Kidney (tissue), 14 donors: ENCODE data around the gene SRGN. TPM values are rescaled to one million over a fixed set of nuclear protein-coding genes. Genes with fewer than 3 reads are reported as not detected.

Experiments used
- DNase-seq, 5 donors: peaks; one replicate each; pipeline ENCODE4 v3.0.0-alpha.2; 2013 to 2020
- FAIRE-seq: peaks from 2 replicates; lab custom pipeline; 2012; peaks lifted over from hg19 to GRCh38; lab: Jason Lieb, UNC
- H3K27ac ChIP-seq, 2 donors: one replicate each; pipeline ENCODE4 v1.7.0; 2013; ENCODE audit warnings: low read depth in 2 of 2, low read length in 2 of 2, inconsistent platforms in 1 of 2
- H3K27me3 ChIP-seq: one replicate; pipeline ENCODE4 v1.7.1; 2013; ENCODE audit warnings: low read length, inconsistent platforms; ENCODE audit not compliant: control insufficient read depth, insufficient read depth
- H3K36me3 ChIP-seq, 3 donors: one replicate each; pipeline versions ENCODE4 v1.7.0 to v1.7.1; 2013; ENCODE audit warnings: low read length in 3 of 3, control low read depth in 1 of 3, inconsistent platforms in 1 of 3; ENCODE audit not compliant: insufficient read depth in 3 of 3, control insufficient read depth in 2 of 3
- H3K4me1 ChIP-seq, 3 donors: one replicate each; pipeline versions ENCODE4 v1.7.0 to v1.7.1; 2013; ENCODE audit warnings: low read length in 3 of 3, inconsistent platforms in 1 of 3, low read depth in 1 of 3; ENCODE audit not compliant: control insufficient read depth in 2 of 3, insufficient read depth in 2 of 3
- H3K4me3 ChIP-seq, 3 donors: one replicate each; pipeline versions ENCODE4 v1.7.0 to v1.8.1; 2013; ENCODE audit warnings: low read length in 3 of 3, control low read depth in 1 of 3, inconsistent platforms in 1 of 3
- H3K9ac ChIP-seq, 3 donors: one replicate each; pipeline versions ENCODE4 v1.7.0 to v1.7.1; 2013; ENCODE audit warnings: low read length in 3 of 3, control low read depth in 1 of 3, inconsistent platforms in 1 of 3
- H3K9me3 ChIP-seq, 3 donors: one replicate each; pipeline versions ENCODE4 v1.7.0 to v1.7.1; 2013; ENCODE audit warnings: low read length in 3 of 3, control low read depth in 1 of 3, inconsistent platforms in 1 of 3; ENCODE audit not compliant: control insufficient read depth in 2 of 3, insufficient read depth in 1 of 3
- intact Hi-C: fragments of 100-400 bp; cut with DNase I; formaldehyde crosslinking; loops from one replicate; pipeline ENCODE4 v1.11.1; 2022
- polyA plus RNA-seq: library from polyadenylated mRNA; stranded (reverse); fragments of 350-450 nt; fragmentation: Illumina TruSeq; extraction: RNeasy Lipid Tissue Mini Kit (QIAGEN cat#74804); gene quantifications from one replicate; pipeline ENCODE4 v1.2.3, GENCODE V29; 2014; ENCODE audit warnings: low read depth, low replicate concordance; ENCODE audit not compliant: insufficient read depth
- total RNA-seq: library from RNA; stranded (reverse); fragmentation: NEBNext Ultra II Directional; extraction: Animal tissue kit (Norgen Biotek cat#: 25700); gene quantifications from one replicate; pipeline ENCODE4 v1.2.1, GENCODE V29; 2021
- TF ChIP-seq, protein P1 (sequence below): IDR thresholded peaks from 3 replicates; pipeline ENCODE4 v1.5.1; 2012; ENCODE audit warnings: mild to moderate bottlenecking, moderate library complexity, borderline replicate concordance; ENCODE audit not compliant: insufficient read depth; ENCODE audit errors: extremely low read depth
- donor health status: control.
- donor health status: control.
- donor health status: control.
- donor health status: control.
- donor health status: control.
- donor health status: DM: yes; HTN: yes; CAD: no.
- donor health status: Normal renal cell carcinoma (clear cell type).

The SRGN gene
- total and polyA plus RNA-seq, 2 donors from 2014 or later, result 65.7 to 130 TPM

DNA sequence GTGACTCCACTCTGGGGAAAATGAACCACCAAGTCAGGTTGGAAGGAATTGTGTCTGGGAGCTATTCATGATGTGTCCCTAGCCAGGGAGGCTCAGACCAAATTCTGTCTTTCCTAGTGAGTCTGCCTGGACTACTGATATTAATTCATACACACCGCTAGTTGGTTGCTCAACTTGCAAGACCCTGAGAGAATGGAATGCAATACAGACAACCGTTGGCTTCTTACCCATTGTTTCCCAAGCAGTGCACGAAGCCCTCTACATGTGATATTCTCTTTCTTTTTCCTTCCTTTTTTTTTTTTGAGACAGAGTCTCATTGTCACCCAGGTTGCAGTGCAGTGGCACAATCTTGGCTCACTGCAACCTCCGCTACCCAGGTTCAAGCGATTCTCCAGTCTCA, 19.4 kb upstream of the SRGN start:
- H3K36me3 ChIP-seq, result no peaks in the 10 kb centered on the region
- H3K27ac ChIP-seq, result no peak overlapping the region
- FAIRE-seq (no peak), DNase-seq (no peak)
- intact Hi-C loops, result no loop called here
- H3K27me3 ChIP-seq, result no peaks in the 10 kb centered on the region
- H3K4me3 ChIP-seq, result no peak overlapping the region
- TF ChIP-seq, protein P1, sequence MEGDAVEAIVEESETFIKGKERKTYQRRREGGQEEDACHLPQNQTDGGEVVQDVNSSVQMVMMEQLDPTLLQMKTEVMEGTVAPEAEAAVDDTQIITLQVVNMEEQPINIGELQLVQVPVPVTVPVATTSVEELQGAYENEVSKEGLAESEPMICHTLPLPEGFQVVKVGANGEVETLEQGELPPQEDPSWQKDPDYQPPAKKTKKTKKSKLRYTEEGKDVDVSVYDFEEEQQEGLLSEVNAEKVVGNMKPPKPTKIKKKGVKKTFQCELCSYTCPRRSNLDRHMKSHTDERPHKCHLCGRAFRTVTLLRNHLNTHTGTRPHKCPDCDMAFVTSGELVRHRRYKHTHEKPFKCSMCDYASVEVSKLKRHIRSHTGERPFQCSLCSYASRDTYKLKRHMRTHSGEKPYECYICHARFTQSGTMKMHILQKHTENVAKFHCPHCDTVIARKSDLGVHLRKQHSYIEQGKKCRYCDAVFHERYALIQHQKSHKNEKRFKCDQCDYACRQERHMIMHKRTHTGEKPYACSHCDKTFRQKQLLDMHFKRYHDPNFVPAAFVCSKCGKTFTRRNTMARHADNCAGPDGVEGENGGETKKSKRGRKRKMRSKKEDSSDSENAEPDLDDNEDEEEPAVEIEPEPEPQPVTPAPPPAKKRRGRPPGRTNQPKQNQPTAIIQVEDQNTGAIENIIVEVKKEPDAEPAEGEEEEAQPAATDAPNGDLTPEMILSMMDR, result no peak
- no peaks in the 10 kb centered on the region for H3K9me3 ChIP-seq
- no peak overlapping the region for H3K9ac ChIP-seq
- H3K4me1 ChIP-seq, result peaks cover 0 to 4% (median 0%) of the 10 kb centered on the region in 3 donors

DNA sequence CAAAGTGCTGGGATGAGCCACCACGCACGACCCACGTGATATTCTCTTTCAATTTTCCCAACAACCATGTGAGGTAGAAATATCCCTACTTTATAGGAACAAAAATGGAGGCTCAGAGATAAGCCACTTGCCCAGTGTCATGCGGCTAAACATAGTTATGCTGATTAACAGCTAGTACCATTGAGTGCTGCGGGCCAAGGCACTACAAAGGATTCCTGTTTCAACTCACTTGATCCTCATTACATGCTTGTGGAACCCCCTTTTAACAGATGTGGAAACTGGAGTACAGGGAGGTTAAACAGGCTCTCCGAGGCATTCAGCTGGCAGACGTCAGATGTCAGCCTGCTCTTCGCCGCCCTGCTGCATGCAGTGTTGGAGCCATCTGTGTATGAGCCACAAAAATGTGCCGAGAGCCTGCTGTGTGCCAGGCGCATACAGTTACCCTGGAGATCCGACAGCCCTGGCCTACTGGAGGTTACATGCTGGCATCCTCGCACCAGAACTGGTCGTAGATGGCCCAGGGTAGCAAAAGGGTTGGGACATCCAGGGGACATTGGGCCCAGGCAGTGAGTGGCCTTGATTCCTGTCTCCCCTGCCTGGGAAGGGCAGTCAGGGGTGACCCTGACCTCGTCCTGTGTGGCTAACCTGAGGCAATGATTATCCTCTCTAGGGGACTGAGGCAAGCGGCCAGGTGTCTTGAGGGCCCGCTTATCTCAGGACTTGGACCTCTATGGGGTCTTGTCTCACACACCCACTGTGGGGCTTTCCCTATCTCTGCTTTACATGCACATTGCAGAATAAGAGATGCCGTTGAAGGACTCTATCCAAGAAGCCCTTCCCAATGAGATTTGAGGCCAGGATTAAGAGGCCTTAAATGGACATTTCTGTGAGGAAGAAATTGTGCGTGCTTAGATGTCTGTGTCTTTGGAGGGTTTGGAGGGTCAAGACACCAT, 18.5 kb upstream of the SRGN start:
- no peak for DNase-seq
- Histone ChIP-seq H3K27ac (no peak overlapping the region), H3K36me3 (no peaks in the 10 kb centered on the region), H3K9me3 (no peaks in the 10 kb centered on the region), H3K4me3 (no peak overlapping the region), H3K4me1 (peaks cover 0 to 4% (median 0%) of the 10 kb centered on the region in 3 donors), H3K27me3 (no peaks in the 10 kb centered on the region), H3K9ac (no peak overlapping the region)
- FAIRE-seq, result no peak
- TF ChIP-seq, protein P1, result no peak
- intact Hi-C loops, result no loop called here

DNA sequence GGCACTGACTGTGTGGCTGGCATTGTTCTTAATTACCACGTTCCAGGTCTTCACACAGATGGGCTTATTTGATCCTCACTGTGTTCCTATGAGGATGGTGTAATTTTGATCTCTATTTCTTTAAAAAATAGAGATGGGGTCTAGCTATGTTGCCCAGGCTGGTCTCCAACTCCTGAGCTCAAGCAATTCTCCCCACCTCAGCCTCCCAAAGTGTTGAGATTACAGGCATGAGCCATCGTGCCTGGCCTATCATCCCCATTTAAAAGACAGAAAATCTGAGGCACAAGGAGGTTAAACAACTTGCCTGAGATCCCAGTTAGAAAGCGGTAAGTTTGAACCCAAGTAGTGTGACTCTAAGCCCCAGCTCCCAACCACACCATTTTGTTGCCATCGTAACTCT, 17.0 kb upstream of the SRGN start:
- intact Hi-C loops, result no loop called here
- DNase-seq, result no peak
- TF ChIP-seq, protein P1, result no peak

More for the DNA sequence above, 17.0 kb upstream of the SRGN start:
- H3K4me1 ChIP-seq, result peaks cover 0 to 3% (median 0%) of the 10 kb centered on the region in 3 donors
- H3K36me3 ChIP-seq, result no peaks in the 10 kb centered on the region
- no peak overlapping the region for H3K4me3 ChIP-seq
- FAIRE-seq, result no peak
- no peak overlapping the region for H3K9ac ChIP-seq
- no peak overlapping the region for H3K27ac ChIP-seq
- no peaks in the 10 kb centered on the region for H3K9me3 ChIP-seq
- no peaks in the 10 kb centered on the region for H3K27me3 ChIP-seq
